HTERT RPE-1 (cell line): ENCODE data around the gene GCNT1.
"Not testable (repeated sequence)": the region's sequence is repeated elsewhere in the genome, so short reads cannot be mapped to it uniquely, and the experiment has no call there.

Source experiments
- in situ Hi-C: fragments of 300-500 bp; cut with MboI; formaldehyde crosslinking; loops from 4 replicates; pipeline ENCODE4 v1.14.3; 2020; ENCODE audit warnings: low sequenced_read_pairs

Gene GCNT1

DNA sequence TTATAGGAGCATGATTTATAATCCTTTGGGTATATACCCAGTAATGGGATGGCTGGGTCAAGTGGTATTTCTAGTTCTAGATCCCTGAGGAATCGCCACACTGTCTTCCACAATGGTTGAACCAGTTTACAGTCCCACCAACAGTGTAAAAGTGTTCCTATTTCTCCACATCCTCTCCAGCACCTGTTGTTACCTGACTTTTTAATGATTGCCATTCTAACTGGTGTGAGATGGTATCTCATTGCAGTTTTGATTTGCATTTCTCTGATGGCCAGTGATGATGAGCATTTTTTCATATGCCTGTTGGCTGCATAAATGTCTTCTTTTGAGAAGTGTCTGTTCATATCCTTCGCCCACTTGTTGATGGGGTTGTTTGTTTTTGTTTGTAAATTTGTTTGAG, 20.4 kb downstream of the GCNT1 start:
- in situ Hi-C loops, result not testable (repeated sequence)

DNA sequence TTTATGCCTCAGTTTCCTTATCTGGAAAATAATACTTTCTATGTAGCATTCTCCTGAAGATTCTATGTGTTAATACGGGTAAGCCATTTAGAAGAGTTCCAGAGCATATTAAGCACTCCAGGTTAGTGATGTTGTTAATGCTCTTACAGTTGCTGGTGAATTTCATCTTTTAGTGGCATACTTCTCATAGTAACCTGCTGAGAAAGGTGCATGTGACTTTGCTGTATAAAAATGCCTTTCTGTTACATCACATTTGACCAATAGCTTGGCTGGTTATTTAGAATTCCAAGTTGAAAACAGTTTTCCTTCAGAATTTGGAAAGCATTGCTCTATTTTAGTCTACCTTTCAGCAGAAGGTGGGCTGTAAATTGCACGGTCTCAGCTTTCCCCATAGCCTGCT, 27.2 kb downstream of the GCNT1 start:
- in situ Hi-C loops, result no loop called here

DNA sequence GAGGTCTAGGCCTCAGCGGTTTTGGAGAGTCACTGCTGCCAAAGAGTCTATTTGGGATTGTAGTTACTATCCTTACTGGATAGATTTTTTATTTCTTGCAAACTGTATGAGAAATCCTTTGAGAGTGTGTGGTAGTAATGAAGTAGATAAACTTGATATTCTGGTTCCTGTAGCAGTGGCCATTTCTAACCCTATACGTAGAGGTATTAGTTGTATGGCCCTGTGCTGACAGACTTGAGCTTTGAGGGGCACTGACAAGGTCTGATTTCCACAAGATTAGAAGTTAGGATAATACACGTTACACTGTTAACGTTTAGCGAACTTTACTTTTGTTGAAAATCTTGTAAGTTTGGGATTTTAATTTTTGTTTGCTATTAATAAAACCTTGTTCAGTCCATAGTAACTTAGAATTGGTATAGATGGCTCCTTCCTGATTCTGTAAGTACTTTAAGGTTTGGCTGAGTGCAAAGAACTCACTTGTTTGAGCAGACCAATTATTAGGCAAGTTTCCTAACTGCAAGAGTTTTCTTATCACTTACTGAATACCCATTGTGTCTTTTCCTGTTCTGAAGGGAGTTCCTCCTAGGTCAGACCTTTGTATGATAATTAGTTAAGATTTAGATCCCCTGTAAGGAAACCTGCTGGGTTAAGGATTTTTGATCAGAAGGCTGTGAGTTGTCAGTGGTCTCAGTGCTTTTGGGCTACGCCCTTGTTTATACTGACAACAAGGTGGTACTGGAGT, 31.4 kb downstream of the GCNT1 start:
- in situ Hi-C loops, result no loop called here

DNA sequence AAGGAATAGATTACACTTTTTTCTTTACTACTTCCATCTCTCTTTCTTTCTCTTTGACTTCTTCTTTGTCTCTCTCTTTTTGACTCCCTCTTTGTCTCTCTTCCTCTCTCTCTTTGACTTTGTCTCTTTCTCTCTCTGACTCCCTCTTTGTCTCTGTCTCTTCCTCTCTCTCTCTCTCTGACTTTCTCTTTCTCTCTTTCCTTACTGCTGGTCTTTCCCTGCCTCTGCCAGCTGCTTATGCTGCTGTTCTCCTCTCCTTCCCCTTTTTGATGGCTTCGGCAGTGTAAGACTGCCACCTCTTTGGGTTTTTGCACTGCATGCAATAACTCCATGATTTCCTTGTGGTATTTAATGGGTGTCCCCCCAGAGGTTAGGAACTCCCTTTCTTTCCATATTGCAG, 32.1 kb downstream of the GCNT1 start:
- in situ Hi-C loops, result not testable (repeated sequence)

DNA sequence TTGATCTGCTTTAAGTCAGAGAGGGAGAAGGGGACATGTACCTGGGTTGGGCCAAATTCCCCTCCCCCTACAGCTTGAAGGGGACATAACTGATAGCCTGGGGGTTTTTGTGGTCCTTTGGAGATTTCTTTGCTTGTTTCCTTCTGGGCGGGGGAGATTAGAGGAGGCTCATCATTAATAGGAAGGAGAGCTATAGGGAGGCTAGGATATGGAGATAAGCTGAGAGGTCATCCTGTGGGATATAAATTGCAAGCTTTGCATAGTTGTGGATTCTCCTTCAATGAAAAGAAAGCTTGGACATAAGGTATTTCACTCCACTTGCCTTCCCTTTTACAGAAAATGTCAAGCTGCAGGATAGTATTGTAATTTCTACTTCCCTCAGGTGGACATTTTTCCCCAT, 34.5 kb downstream of the GCNT1 start:
- in situ Hi-C loops, result not testable (repeated sequence)

DNA sequence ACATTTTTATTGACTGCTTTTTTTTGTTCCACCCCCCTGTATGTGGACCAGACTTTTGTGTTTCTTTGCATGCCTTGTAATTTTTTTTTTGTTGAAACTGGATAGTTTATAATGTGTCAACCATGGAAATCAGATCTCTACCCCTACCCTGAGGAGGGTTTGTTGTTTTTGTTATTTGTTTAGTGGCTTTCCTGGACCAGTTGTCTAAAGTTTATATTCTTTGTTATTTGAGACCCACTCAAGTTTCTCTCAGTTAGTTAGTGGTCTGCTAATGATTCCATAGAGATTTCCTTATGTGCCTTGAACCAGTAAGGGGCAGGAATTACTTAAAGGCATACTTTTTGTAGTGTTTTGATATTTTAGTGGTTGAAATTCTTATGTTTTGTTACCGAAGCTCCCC, 41.1 kb downstream of the GCNT1 start:
- in situ Hi-C loops, result no loop called here

DNA sequence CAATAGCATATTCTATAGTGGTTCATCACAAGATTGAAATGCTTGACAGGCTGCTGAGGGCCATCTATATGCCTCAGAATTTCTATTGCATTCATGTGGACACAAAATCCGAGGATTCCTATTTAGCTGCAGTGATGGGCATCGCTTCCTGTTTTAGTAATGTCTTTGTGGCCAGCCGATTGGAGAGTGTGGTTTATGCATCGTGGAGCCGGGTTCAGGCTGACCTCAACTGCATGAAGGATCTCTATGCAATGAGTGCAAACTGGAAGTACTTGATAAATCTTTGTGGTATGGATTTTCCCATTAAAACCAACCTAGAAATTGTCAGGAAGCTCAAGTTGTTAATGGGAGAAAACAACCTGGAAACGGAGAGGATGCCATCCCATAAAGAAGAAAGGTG, 43.8 kb downstream of the GCNT1 start:
- in situ Hi-C loops, result no loop called here

DNA sequence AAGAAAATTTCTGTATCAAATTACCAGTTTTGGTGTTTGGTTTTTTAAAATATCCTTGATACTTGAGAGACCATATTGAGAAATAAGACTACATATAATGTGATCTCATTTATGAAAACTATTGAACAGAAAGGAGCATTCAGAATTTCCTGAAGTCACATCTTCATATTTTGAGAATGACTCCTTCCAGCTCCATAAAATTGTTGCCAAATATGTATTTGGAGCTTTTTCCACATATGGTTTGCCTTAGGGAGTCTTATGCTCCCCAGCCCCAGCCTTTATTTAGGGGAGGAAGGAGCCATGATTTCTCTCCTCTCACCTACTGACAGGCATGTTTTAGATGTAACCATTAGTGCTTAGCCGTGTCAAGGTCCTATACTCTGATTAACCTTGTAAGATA, 51.1 kb downstream of the GCNT1 start:
- in situ Hi-C loops, result no loop called here

DNA sequence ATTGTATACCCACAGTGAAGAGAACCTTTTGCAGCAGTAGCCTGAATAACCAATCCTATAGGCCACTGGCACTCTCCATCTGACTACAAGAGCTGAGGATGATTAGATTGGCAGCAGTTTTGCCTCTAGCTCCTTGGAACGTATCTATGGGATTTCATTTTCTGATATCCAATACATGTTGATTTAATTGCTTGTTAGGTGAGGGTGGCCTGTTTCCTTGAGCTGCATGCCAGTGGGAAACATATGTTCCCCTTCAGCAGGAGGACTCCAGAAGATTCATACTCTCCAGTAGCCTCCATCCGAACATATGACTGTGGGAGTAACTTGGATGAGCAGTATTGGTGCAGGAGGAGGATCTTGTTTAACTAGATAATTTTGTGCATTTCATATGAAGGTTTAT, 51.5 kb downstream of the GCNT1 start:
- in situ Hi-C loops, result no loop called here

DNA sequence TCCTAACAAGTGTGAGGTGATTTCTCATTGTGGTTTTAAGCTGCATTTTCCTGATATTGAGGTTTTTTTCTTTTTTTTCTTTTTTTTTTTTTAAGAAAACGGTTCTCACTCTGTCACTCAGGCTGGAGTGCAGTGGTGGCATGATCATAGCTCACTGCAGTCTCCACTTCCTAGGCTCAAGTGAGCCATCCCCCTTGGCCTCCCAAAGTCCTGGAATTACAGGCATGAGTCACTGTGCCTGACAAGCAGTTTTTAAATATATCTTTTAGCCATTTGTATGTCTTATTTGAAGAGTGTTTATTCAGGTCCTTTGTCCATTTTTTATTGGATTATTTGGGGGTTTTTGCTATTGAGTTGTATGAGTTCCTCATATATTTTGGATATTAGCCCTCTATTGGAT, 53.8 kb downstream of the GCNT1 start:
- in situ Hi-C loops, result no loop called here

DNA sequence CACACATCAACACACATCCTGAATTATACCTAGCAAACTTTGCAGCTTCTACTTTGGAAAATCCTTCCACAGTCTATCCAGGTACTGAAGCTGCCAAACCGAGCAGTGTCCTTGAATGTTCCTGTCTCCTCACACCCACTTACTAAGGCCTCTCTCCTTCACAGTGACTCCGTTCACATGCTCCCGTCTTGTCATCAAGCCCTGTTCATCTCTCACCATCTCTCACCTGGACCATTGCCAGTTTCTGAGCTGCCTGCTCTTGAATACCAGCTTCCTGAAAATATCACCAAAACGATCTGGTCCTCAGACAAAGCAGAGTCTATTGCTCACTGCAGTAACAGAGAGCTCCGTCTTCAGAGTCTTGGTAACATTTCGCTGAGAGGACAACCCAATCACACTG, 57.4 kb downstream of the GCNT1 start:
- in situ Hi-C loops, result no loop called here

DNA sequence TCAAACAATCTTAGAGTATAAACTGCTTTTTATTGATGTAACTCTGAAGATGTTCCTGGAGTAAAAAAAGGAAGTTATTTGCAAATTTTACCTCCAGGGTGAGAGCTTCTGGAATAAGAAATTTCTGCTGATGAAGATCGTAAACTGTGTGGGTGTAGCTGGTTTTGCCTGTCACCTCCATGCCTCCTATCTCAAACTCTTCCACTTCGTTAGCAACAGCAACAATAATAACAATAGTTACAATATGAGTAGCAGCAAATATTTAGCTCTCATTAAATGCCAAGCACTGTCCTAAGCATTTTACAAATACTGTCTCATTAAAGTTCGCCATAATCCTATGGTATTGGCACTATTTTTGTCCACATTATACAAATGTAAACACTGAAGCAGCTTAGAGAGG, 57.9 kb downstream of the GCNT1 start:
- in situ Hi-C loops, result no loop called here

DNA sequence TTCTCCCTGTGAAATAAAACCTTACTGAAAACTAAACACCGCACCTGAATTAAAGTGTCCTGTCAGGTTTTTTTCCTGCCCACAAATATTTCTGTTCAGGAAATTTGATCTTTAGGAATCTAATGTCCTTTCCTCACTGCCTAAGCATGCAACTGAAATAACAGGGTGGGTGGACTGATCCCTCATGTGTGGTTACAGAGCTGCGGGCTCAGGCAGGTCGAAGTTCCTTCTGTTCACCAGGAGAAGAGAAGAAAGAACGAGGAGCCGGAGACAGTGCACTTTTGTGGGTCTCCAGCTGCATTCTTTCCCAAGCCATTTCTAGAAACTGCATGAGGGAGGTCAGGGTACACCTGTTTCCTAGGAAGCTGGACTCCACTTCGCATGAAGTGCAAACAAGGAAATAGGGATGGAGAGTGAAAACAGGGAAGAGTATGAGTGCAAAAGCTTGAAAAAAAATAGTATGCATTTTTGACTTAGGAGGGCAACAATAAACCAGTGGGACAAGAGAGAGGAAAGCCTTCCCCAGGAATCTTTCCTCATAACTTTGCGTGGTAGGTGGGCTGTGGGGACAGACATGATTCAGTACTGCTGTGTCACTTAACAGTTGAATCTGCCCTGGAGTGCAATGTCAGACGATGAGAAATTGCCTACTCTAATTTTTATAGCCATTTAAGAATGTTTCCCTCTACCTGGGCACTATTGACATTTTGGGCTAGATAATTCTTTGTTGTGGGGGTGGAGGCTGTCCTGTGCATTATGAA, 60.3 kb downstream of the GCNT1 start:
- in situ Hi-C loops, result no loop called here

DNA sequence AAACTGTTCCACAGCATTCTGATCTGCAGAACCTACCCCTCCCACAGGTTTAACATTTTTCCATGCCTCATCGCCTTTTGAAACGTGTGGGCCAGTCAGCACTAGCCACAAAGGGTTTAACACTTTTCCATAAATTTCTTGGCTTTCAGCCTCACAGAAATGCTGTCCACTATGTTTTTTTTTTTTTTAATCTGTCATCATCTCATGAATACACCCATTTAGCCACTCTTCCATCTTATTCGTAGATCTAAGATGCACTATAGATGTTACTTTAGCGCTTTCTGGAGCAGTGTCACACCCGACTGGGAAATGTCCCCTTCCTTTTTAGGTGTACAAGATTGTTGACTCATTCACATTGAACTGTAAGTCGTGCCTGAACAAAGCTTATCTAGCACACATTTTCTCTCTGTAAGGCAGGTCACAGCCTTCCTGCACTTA, 62.3 kb downstream of the GCNT1 start:
- in situ Hi-C loops, result no loop called here

DNA sequence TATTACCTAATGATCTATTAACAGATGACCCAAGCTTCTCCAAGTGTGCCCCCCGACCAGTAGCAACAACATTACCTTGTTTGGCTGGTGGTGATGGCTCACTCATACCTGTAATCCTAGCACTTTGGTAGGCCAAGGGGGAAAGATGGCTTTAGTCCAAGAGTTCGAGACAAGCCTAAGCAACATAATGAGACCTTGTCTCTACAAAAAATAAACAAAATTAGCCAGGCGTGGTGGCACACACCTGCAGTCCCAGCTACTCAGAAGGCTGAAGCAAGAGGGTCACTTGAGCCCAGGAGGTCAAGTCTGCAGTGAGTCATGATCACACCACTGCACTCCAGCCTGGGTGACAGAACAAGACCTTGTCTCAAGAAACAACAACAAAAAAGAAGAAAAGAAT, 62.9 kb downstream of the GCNT1 start:
- in situ Hi-C loops, result no loop called here

DNA sequence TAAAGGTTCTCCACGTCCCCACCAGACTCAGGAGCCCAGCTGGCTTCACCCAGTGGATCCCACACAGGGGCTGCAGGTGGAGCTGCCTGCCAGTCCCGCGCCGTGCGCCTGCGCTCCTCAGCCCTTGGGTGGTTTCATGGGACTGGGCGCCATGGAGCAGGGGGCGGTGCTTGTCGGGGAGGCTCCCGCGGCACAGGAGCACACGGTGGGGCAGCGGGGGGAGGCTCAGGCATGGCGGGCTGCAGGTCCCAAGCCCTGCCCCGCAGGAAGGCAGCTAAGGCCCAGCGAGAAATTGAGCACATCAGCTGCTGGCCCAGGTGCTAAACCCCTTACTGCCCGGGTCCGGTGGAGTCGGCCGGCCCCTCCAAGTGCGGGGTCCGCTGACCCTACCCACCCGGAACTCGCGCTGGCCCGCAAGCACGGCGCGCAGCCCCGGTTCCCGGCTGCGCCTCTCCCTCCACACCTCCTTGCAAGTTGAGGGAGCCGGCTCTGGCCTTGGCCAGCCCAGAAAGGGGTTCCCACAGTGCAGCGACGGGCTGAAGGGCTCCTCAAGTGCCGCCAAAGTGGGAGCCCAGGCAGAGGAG, 64.7 kb downstream of the GCNT1 start:
- in situ Hi-C loops, result not testable (repeated sequence)

DNA sequence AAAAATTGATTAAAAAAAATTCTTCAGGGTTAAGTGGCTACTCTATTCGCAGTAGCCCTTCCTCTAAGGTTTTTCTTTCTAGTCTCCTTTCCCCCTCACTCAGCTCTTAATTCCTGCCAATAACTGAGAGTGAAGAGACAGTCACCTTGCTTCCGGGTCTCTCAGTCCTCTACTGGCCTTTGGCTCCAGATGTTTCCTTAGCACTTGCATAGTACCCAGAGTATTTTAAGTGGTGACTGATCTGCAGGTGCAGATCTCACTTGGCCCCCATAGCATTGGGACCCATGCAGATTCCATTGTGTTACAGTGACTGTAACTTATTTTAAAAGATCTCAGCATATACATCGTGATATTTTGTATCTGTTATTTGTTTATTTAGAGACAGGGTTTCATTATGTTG, 66.2 kb downstream of the GCNT1 start:
- in situ Hi-C loops, result no loop called here

DNA sequence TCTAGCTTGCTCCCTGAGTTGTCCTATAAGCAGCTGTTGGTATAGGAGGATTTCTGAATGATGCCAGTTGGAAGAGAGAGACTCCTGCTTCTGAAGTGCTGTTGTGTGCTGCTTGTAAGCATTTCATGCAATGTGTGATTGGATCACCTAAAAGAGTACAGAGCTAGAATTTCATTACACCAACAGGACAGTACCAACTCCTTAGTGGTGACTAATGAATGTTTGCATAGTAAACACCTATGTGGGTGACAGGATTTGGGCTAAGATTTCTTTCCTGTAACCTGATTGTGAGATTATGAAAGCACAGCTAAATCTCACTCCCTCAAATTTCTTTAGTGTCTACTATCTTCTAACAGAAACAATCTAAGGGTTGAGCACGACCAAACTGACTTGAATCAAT, 67.0 kb downstream of the GCNT1 start:
- in situ Hi-C loops, result no loop called here

DNA sequence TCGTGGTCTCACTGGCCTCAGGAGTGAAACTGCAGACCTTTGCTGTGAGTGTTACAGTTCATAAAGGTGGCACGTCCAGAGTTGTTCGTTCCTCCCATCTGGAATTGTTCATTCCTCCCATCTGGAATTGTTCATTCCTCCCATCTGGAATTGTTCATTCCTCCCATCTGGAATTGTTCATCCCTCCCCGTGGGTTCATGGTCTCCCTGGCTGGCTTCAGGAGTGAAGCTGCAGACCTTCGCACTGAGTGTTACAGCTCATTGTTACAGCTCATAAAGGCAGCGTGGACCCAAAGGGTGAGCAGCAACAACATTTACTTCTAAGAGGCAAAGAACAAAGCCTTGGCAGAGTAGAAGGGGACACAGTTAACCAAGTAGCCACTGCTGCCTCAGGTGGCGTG, 69.1 kb downstream of the GCNT1 start:
- in situ Hi-C loops, result no loop called here

DNA sequence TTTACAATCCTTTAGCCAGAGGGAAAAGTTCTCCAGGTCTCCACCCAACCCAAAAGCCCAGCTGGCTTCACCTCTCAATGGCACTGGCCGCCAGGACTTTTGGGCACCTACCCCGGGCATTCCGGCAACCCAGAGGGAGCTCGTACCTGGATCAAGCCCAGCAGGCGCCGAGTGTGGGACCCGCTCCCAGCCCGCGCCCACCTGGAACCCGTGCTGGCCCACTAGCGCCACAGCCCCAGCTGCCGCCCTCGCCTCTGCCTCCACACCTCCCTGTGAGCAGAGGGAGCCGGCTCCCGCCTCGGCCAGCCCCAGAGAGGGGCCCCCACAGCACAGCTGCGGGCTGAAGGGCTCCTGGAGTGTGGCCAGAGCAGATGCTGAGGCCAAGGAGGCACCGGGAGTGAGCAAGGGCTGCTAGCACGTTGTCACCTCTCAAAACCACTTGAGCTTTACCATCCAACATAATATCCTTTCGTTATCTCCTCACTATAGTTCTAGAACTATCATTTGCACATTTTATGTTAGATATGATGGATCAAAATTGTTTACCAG, 69.7 kb downstream of the GCNT1 start:
- in situ Hi-C loops, result no loop called here

DNA sequence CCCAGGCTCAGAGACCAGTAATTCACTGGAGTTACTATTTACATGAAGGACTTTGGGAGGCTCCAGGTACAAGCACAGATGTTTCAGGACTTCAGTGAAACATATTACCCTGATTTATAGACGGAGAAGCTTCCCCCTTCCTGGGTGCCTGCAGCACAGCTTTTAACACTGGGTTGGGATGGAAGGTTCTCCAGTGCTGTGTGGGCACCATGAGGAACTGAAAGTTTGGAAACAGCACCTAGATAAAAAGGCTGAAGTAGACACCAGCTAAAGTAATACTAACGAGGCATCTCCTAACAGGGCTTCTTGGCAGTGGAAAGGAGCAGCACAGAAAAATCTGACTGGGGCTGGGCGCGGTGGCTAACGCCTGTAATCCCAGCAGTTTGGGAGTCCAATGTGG, 70.7 kb downstream of the GCNT1 start:
- in situ Hi-C loops, result no loop called here
